ENCODE measurements around the gene CEP170. TPM values are rescaled to one million over a fixed set of nuclear protein-coding genes. Genes with fewer than 3 reads are reported as not detected.
"Not testable (repeated sequence)": the region's sequence is repeated elsewhere in the genome, so short reads cannot be mapped to it uniquely, and the experiment has no call there.

CEP170 gene
- polyA plus RNA-seq, 3 donors: 13.7 to 44.5 (median 17.4) TPM

DNA sequence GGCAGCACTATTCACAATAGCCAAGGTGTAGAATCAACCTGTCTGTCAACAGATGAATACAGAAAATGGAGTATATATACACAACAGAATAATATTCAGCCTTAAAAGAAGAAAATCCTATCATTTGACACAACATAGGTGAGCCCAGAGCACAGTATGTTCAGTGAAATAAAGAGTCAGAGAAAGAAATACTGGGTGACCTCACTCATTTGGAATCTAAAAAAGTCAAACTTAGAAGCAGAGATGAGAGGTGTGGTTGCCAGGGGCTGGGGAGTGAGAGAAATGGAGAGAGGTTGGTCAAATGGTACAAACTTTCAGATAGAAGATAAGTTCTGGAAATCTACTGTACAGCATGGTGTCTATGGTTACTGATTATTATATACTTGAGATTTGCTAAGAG, 150.0 kb downstream of the CEP170 start:
- H3K4me1 Mint-ChIP-seq; H3K4me3 ChIP-seq (replicated peaks in 1 of 3; ENCODE audit: low read depth in 2 of 3, low read length in 3 of 3); H3K4me1 ChIP-seq (ENCODE audit: control insufficient read depth in 1 of 2, insufficient read depth in 2 of 2, low read length in 2 of 2); H3K9ac ChIP-seq (ENCODE audit: insufficient read depth, low read length, poor library complexity, severe bottlenecking); H3K4me3 Mint-ChIP-seq; intact Hi-C loops (cut with micrococcal nuclease); H3K27me3 ChIP-seq (ENCODE audit: control insufficient read depth in 2 of 2, insufficient read depth in 2 of 2, low read length in 2 of 2); H3K36me3 ChIP-seq (replicated peaks in 1 of 2; ENCODE audit: control insufficient read depth in 1 of 2, insufficient read depth in 2 of 2, low read length in 2 of 2); H3K9me3 Mint-ChIP-seq; H3K4me2 ChIP-seq (replicated peaks; ENCODE audit: extremely low read depth, low read length, poor library complexity, severe bottlenecking); H3K27me3 Mint-ChIP-seq (ENCODE audit: low read depth in 3 of 3); DNase-seq; H3K9me3 ChIP-seq (replicated peaks in 1 of 2; ENCODE audit: control insufficient read depth in 1 of 2, insufficient read depth in 1 of 2, low read length in 2 of 2); H3K36me3 Mint-ChIP-seq; H3K79me2 ChIP-seq (ENCODE audit: insufficient read depth, low read length); H3K27ac ChIP-seq (ENCODE audit: low read depth in 1 of 2, low read length in 2 of 2); H4K20me1 ChIP-seq (ENCODE audit: insufficient read depth, low read length); H2AFZ ChIP-seq (ENCODE audit: insufficient read depth, low read depth, low read length, poor library complexity, severe bottlenecking): not testable (repeated sequence)
- H3K27ac Mint-ChIP-seq: peak overlapping the region in 1 of 7 donors; percentile 13

DNA sequence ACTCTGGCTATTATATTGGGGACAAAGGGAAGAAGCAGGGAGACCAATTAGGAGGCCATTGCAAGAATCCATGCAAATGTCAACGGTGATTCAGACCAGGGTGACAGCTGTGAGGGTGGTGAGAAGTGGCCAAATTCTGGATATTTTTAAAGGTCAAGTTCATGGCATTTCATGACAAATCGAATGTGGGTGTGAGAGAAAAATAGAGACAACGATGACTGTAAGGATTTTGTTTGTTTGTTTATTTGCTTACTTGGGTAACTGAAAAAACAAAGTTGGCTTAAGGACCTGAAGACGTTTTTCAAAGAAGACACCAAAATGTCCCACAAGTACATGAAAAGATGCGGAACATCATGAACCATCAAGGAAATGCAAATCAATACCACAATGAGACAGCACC, 150.6 kb downstream of the CEP170 start:
- DNase-seq; H2AFZ ChIP-seq (ENCODE audit: insufficient read depth, low read depth, low read length, poor library complexity, severe bottlenecking); H3K27ac ChIP-seq (ENCODE audit: low read depth in 1 of 2, low read length in 2 of 2); H3K27me3 Mint-ChIP-seq (ENCODE audit: low read depth in 3 of 3); H3K4me3 ChIP-seq (replicated peaks in 1 of 3; ENCODE audit: low read depth in 2 of 3, low read length in 3 of 3); intact Hi-C loops (cut with micrococcal nuclease); H3K4me2 ChIP-seq (replicated peaks; ENCODE audit: extremely low read depth, low read length, poor library complexity, severe bottlenecking); H3K9me3 Mint-ChIP-seq; H3K36me3 Mint-ChIP-seq; H3K4me1 ChIP-seq (ENCODE audit: control insufficient read depth in 1 of 2, insufficient read depth in 2 of 2, low read length in 2 of 2); H3K27ac Mint-ChIP-seq; H3K4me3 Mint-ChIP-seq; H4K20me1 ChIP-seq (ENCODE audit: insufficient read depth, low read length); H3K4me1 Mint-ChIP-seq; H3K9me3 ChIP-seq (replicated peaks in 1 of 2; ENCODE audit: control insufficient read depth in 1 of 2, insufficient read depth in 1 of 2, low read length in 2 of 2); H3K79me2 ChIP-seq (ENCODE audit: insufficient read depth, low read length); H3K9ac ChIP-seq (ENCODE audit: insufficient read depth, low read length, poor library complexity, severe bottlenecking); H3K36me3 ChIP-seq (replicated peaks in 1 of 2; ENCODE audit: control insufficient read depth in 1 of 2, insufficient read depth in 2 of 2, low read length in 2 of 2); H3K27me3 ChIP-seq (ENCODE audit: control insufficient read depth in 2 of 2, insufficient read depth in 2 of 2, low read length in 2 of 2): not testable (repeated sequence)
- WGBS (ENCODE audit: insufficient coverage): 100% methylated on average over 2 of the region's 5 CpGs

DNA sequence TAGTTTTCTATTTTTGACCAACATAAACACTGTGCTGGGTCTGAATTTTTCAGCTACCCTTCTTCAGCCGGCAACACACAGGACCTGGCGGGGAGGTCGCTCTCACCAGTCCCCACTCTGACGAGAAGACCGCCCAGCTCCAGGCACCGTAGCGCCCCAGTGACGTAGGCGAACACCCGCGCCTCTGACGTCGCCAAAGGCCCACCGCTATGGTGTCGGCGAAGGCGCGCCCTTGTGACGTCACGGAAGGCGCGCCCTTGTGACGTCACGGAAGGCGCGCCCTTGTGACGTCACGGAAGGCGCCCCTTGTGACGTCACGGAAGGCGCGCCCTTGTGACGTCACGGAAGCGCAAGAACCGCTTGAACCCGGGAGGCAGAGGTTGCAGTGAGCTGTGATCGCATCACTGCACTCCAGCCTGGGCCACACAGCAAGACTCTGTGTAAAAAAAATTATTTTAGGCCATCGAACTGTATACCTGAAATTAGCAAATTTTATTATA, 153.5 kb downstream of the CEP170 start:
- H3K27ac Mint-ChIP-seq: peak overlapping the region; percentile 86 to 96 (median 92)
- H3K9me3 ChIP-seq (replicated peaks in 1 of 2; ENCODE audit: control insufficient read depth in 1 of 2, insufficient read depth in 1 of 2, low read length in 2 of 2); H3K9ac ChIP-seq (ENCODE audit: insufficient read depth, low read length, poor library complexity, severe bottlenecking); H3K4me1 Mint-ChIP-seq; H3K9me3 Mint-ChIP-seq; H3K27me3 ChIP-seq (ENCODE audit: control insufficient read depth in 2 of 2, insufficient read depth in 2 of 2, low read length in 2 of 2); H3K27me3 Mint-ChIP-seq (ENCODE audit: low read depth in 3 of 3); H3K36me3 Mint-ChIP-seq; H3K36me3 ChIP-seq (replicated peaks in 1 of 2; ENCODE audit: control insufficient read depth in 1 of 2, insufficient read depth in 2 of 2, low read length in 2 of 2); H3K79me2 ChIP-seq (ENCODE audit: insufficient read depth, low read length); H3K4me1 ChIP-seq (ENCODE audit: control insufficient read depth in 1 of 2, insufficient read depth in 2 of 2, low read length in 2 of 2); intact Hi-C loops (cut with micrococcal nuclease); H3K4me2 ChIP-seq (replicated peaks; ENCODE audit: extremely low read depth, low read length, poor library complexity, severe bottlenecking); H4K20me1 ChIP-seq (ENCODE audit: insufficient read depth, low read length): not testable (repeated sequence)
- Histone ChIP-seq H3K4me3 (replicated peaks in 1 of 3; ENCODE audit: low read depth in 2 of 3, low read length in 3 of 3) (peak overlapping the region; percentile 26 to 63 (median 48)), H3K27ac (ENCODE audit: low read depth in 1 of 2, low read length in 2 of 2) (peak overlapping the region; percentile 42 to 65), H2AFZ (ENCODE audit: insufficient read depth, low read depth, low read length, poor library complexity, severe bottlenecking) (peak overlapping the region; percentile 56)
- peak; percentile 52 to 77 (median 65) for DNase-seq
- WGBS (ENCODE audit: insufficient coverage): 49% methylated on average over 32 of the region's 40 CpGs
- H3K4me3 Mint-ChIP-seq: peak overlapping the region; percentile 79 to 89

DNA sequence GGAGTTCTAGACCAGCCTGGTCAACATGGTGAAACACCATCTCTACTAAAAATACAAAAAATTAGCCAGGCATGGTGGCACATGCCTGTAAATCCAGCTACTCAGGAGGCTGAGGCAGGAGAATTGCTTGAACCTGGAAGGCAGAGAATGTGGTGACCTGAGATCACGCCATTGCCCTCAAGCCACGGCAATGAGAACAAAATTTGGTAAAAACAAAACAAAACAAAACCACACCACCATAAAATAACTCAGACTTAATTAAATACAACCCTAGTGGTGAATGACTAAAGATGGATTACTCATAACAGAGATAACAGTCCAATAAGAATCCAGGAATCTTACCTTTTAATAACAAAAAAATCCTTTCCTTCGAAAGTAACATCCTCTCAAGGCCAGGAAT, 167.7 kb downstream of the CEP170 start:
- H3K9me3 ChIP-seq (replicated peaks in 1 of 2; ENCODE audit: control insufficient read depth in 1 of 2, insufficient read depth in 1 of 2, low read length in 2 of 2); H3K4me1 ChIP-seq (ENCODE audit: control insufficient read depth in 1 of 2, insufficient read depth in 2 of 2, low read length in 2 of 2); H3K27ac ChIP-seq (ENCODE audit: low read depth in 1 of 2, low read length in 2 of 2); H4K20me1 ChIP-seq (ENCODE audit: insufficient read depth, low read length); H3K4me3 Mint-ChIP-seq; H3K9me3 Mint-ChIP-seq; H3K9ac ChIP-seq (ENCODE audit: insufficient read depth, low read length, poor library complexity, severe bottlenecking); intact Hi-C loops (cut with micrococcal nuclease); H3K4me1 Mint-ChIP-seq; H3K36me3 Mint-ChIP-seq; DNase-seq; H3K27me3 Mint-ChIP-seq (ENCODE audit: low read depth in 3 of 3); H3K27me3 ChIP-seq (ENCODE audit: control insufficient read depth in 2 of 2, insufficient read depth in 2 of 2, low read length in 2 of 2); H3K36me3 ChIP-seq (replicated peaks in 1 of 2; ENCODE audit: control insufficient read depth in 1 of 2, insufficient read depth in 2 of 2, low read length in 2 of 2); H3K4me2 ChIP-seq (replicated peaks; ENCODE audit: extremely low read depth, low read length, poor library complexity, severe bottlenecking); H2AFZ ChIP-seq (ENCODE audit: insufficient read depth, low read depth, low read length, poor library complexity, severe bottlenecking); H3K4me3 ChIP-seq (replicated peaks in 1 of 3; ENCODE audit: low read depth in 2 of 3, low read length in 3 of 3); H3K79me2 ChIP-seq (ENCODE audit: insufficient read depth, low read length): not testable (repeated sequence)
- H3K27ac Mint-ChIP-seq: peak overlapping the region in 1 of 7 donors; percentile 77
- WGBS (ENCODE audit: insufficient coverage): no CpG with 5 or more reads among the region's 3 CpGs
